Measurements from ENCODE around the gene ZNF423.

ZNF423 gene

DNA sequence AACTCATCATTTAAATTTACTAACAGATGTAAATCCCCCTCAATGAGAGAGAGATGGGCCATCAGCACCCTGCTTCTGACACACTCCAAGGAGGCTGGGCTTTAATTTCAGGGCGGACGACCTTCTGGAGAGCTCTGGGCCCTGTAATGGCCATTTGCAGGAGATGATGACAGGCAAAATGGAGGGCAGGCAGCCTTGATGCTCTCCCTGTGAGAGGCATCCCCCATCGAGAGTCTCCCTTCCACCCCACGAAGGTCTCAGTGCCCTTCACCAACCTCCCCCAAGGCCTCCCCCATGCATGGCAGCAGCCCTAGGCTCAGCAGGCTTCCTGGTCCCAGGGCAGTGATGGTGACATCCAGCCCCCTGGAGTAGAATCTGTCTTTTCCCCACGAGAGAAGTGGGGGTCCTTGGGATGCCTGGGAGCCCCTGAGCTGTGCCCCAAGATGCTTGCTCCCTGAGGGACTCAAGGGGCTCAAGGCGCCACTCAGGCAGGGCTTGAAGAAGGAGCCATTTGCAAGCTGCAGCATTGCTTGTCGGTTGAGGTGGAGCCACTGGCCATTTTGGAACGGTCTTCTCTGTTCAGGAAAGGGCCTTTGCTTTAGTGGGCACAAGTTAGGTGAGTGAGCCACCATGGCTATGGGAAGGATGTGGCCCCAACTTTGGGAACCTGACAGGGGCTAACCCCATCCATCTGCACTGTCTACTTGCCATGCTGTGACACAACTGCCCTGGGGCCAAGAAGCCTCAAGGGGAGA lies 399.7 kb downstream of the ZNF423 start:
- DNase-seq (ENCODE audit: low read depth), result no peak

- DNase-seq (ENCODE audit: low read depth), result no peak
These were observed 400.5 kb downstream of the ZNF423 start for GRCh38 chr16:49455181-49455990.

DNA sequence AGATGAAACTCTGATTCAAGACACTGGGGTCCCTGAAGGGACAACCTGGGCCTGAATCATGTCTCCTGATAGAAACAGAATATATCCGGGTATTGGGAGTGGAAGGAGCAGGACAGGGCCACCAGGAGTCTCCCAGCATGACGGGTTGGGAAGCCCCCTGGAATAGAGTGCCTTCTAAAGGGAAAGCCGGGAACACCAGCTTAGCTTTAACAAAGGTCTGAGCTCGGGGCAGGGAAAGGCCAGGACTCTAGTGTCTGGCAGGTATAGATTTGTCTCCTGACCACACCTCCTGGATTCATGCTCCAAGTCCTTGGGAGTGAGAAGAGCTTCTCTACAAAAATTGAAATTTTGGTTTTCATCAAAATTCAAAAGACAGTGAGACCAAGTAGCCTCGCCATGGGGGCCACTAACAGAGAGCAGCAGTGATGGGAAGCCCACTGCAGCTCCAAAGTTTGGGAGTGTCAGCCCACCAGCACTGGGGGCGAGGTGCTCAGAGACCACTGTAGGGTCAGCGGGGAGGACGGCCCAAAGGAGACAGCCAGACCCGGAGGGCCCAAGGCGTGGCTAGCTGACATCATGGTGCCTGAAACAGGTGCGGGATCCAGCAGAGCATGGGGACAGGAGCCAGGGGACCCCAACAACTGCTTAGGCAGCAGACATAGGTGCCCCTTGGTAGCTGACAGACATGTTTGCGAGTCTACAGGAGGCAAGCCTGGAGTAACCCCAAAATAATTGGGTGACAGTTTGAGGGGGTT lies 401.3 kb downstream of the ZNF423 start:
- DNase-seq (ENCODE audit: low read depth), result no peak

GRCh38 chr16:49453983-49454382 lies 401.9 kb downstream of the ZNF423 start:
- DNase-seq (ENCODE audit: low read depth), result no peak

GRCh38 chr16:49453021-49453420 lies 402.9 kb downstream of the ZNF423 start:
- DNase-seq (ENCODE audit: low read depth), result no peak

GRCh38 chr16:49452578-49452977 lies 403.3 kb downstream of the ZNF423 start:
- no peak for DNase-seq (ENCODE audit: low read depth)

GRCh38 chr16:49452108-49452507 lies 403.8 kb downstream of the ZNF423 start:
- DNase-seq (ENCODE audit: low read depth), result no peak

DNA sequence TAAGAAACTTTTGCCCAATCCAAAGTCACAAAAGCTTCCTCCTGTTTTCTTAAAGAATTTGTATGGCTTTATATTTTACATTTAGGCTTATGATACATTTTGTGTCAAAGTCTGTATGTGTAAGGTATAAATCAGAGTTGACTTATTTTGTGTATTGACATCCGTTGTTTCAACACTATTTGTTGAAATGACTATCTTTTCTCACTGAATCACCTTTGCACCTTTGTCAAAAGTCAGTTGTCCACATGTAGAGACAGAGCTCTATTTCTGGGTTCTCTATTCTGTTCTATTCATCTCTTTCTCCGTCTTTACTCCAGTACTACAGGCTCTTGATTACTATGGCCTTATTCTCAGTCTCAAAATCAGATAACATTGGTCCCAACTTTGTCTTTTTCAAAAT lies 409.1 kb downstream of the ZNF423 start:
- no peak for DNase-seq (ENCODE audit: low read depth)

DNA sequence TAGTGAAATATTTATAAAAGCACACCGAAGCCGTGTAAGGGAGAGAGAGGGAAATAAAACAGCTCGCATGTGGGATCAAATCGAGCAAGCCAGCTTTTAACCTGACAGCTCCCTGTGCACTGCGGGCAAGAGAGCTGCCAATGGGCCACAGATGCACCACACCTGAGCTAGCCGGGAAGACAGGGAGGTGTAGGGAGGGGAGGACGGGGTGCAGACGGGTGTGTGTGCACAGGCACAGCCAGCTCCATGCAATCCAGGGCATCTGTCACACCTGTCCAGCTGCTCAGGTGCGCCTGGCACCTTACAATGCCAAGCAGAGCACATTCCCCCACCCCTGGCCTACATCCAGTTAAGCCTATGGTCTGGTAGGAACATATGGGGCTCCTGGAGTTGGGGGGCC lies 412.3 kb downstream of the ZNF423 start:
- DNase-seq (ENCODE audit: low read depth), result no peak

DNA sequence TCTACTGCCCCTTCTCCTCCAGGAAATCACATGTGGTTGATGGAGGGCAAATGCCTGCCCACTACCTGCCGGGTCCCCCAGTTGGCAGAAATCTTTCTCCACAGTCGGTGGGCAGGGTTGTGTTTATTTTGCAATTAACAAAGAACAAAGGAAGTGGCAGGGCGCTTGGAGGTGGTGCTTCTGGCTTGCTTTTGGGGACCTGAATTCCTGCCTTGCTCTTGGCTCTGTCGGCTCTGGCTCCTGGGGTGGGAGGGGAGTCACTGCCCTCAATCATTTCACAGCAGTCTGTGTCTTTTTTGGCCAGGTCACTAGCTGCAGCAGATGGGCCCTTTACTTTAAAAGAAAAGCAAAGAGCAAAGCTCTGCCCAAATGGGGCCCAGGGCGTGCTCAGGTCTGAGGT lies 413.1 kb downstream of the ZNF423 start:
- no peak for DNase-seq (ENCODE audit: low read depth)

- DNase-seq (ENCODE audit: low read depth), result peak; percentile 41
These were observed 414.5 kb downstream of the ZNF423 start for GRCh38 chr16:49441366-49441780.

- DNase-seq (ENCODE audit: low read depth), result no peak
These were observed 415.5 kb downstream of the ZNF423 start for GRCh38 chr16:49440156-49441065.

- DNase-seq (ENCODE audit: low read depth), result no peak
These were observed 416.2 kb downstream of the ZNF423 start for GRCh38 chr16:49439676-49440075.

GRCh38 chr16:49439050-49439449 lies 416.9 kb downstream of the ZNF423 start:
- DNase-seq (ENCODE audit: low read depth), result no peak
